ENCODE measurements around the gene FOXF1. TPM values are rescaled to one million over a fixed set of nuclear protein-coding genes. Genes with fewer than 3 reads are reported as not detected.

The FOXF1 gene
- total and polyA plus RNA-seq, 4 donors, result 12.2 to 34.4 (median 19.1) TPM

- Histone ChIP-seq H3K9ac (ENCODE audit: insufficient read depth in 1 of 2, low read length in 2 of 2) (peak overlapping the region in 1 of 2 donors; percentile 8), H3K27me3 (ENCODE audit: control insufficient read depth in 3 of 3, insufficient read depth in 3 of 3, low read length in 2 of 3) (peaks cover 10 to 76% (median 21%) of the 10 kb centered on the region in 3 donors), H3K4me1 (ENCODE audit: control insufficient read depth in 5 of 5, insufficient read depth in 5 of 5, low read length in 5 of 5) (peaks cover 0 to 42% (median 11%) of the 10 kb centered on the region in 5 donors), H3K9me3 (ENCODE audit: control insufficient read depth in 4 of 4, insufficient read depth in 3 of 4, low read length in 3 of 4) (peaks cover 0 to 3% (median 0%) of the 10 kb centered on the region in 4 donors), H3K36me3 (ENCODE audit: control insufficient read depth in 4 of 4, insufficient read depth in 4 of 4, low read length in 4 of 4) (peaks cover 0 to 2% (median 0%) of the 10 kb centered on the region in 4 donors), H3K27ac (ENCODE audit: low read depth in 1 of 2, low read length in 1 of 2) (peak overlapping the region in 1 of 2 donors; percentile 81), H3K4me3 (peak overlapping the region; percentile 72)
- ATAC-seq (ENCODE audit: insufficient read depth, low FRiP score) (no peak), DNase-seq (peak; percentile 70 to 74 (median 71))
- no peak for TF ChIP-seq CTCF (IDR thresholded peaks at IDR 0.05; ENCODE audit: control extremely low read depth, extremely low read depth)
- 3 to 5% methylated on average over 51 to 67 of the region's 67 CpGs for WGBS, 2 donors
Measured at GRCh38 chr16:86505185-86505898, 5.0 kb upstream of the FOXF1 start.

- peaks cover 10 to 67% (median 16%) of the 10 kb centered on the region in 3 donors for H3K27me3 ChIP-seq (ENCODE audit: control insufficient read depth in 3 of 3, insufficient read depth in 3 of 3, low read length in 2 of 3)
- peak in 1 of 3 donors; percentile 39 for DNase-seq
Measured at GRCh38 chr16:86505899-86506864, 4.1 kb upstream of the FOXF1 start.

More at GRCh38 chr16:86505899-86506864, 4.1 kb upstream of the FOXF1 start:
- WGBS, 2 donors, result 8 to 18% methylated on average over 27 of the region's 27 CpGs
- Histone ChIP-seq H3K9ac (ENCODE audit: insufficient read depth in 1 of 2, low read length in 2 of 2) (peak overlapping the region in 1 of 2 donors; percentile 59), H3K4me3 (peak overlapping the region; percentile 72), H3K36me3 (ENCODE audit: control insufficient read depth in 4 of 4, insufficient read depth in 4 of 4, low read length in 4 of 4) (peaks cover 0 to 6% (median 1%) of the 10 kb centered on the region in 4 donors), H3K4me1 (ENCODE audit: control insufficient read depth in 5 of 5, insufficient read depth in 5 of 5, low read length in 5 of 5) (peaks cover 0 to 39% (median 11%) of the 10 kb centered on the region in 5 donors), H3K9me3 (ENCODE audit: control insufficient read depth in 4 of 4, insufficient read depth in 3 of 4, low read length in 3 of 4) (peaks cover 0 to 5% (median 0%) of the 10 kb centered on the region in 4 donors), H3K27ac (ENCODE audit: low read depth in 1 of 2, low read length in 1 of 2) (peak overlapping the region in 1 of 2 donors; percentile 81)
- ATAC-seq (ENCODE audit: insufficient read depth, low FRiP score), result no peak
- TF ChIP-seq CTCF (IDR thresholded peaks at IDR 0.05; ENCODE audit: control extremely low read depth, extremely low read depth), result no peak

Measured in lung (tissue), 12 donors.